Renal pelvis (tissue), 12 donors: Measurements from ENCODE around the gene SWSAP1. TPM values are rescaled to one million over a fixed set of nuclear protein-coding genes. Genes with fewer than 3 reads are reported as not detected.
"Not testable (repeated sequence)": the region's sequence is repeated elsewhere in the genome, so short reads cannot be mapped to it uniquely, and the experiment has no call there.

Experiments
- DNase-seq: peaks from one replicate; pipeline ENCODE4 v3.0.0-alpha.2; 2013
- long read RNA-seq, 16 experiments: transcript quantifications; one replicate each; lab custom pipeline, GENCODE V29; 2026
- polyA plus RNA-seq, 3 donors: library from polyadenylated mRNA; unstranded; fragments of 120-200 nt; gene quantifications; one replicate each; pipeline ENCODE4 v1.2.1, GENCODE V29; 2013; ENCODE audit not compliant: insufficient read length in 3 of 3

Gene SWSAP1, protein sequence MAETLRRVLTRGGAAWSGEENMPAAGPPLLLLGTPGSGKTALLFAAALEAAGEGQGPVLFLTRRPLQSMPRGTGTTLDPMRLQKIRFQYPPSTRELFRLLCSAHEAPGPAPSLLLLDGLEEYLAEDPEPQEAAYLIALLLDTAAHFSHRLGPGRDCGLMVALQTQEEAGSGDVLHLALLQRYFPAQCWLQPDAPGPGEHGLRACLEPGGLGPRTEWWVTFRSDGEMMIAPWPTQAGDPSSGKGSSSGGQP
- 1 to 10 TPM; 3.8 to 4.1 (median 3.8) TPM for polyA plus RNA-seq
- long read RNA-seq, donor 1, transcript SWSAP1-201 (2 exons, 1,684 nt), result major isoform, 5 of 14 reads
- long read RNA-seq, donor 1, partial matches to known transcripts, result 0 of 14 reads
- long read RNA-seq, donor 1, other reads (novel, unspliced or antisense), result 9 of 14 reads
- long read RNA-seq, donor 2, partial matches to known transcripts, result 0 of 1 reads
- long read RNA-seq, donor 2, other reads (novel, unspliced or antisense), result 0 of 1 reads
- long read RNA-seq, donor 3, partial matches to known transcripts, result 0 of 2 reads
- long read RNA-seq, donor 3, other reads (novel, unspliced or antisense), result 0 of 2 reads
- long read RNA-seq, donor 4, transcript SWSAP1-201 (2 exons, 1,684 nt), result major isoform, 9 of 9 reads
- long read RNA-seq, donor 4, partial matches to known transcripts, result 0 of 9 reads
- long read RNA-seq, donor 4, other reads (novel, unspliced or antisense), result 0 of 9 reads
- long read RNA-seq, donor 5, partial matches to known transcripts, result 0 of 3 reads
- long read RNA-seq, donor 5, other reads (novel, unspliced or antisense), result 0 of 3 reads
- long read RNA-seq, donor 6, partial matches to known transcripts, result 0 of 2 reads
- long read RNA-seq, donor 6, other reads (novel, unspliced or antisense), result 0 of 2 reads
- long read RNA-seq, donor 7, transcript SWSAP1-201 (2 exons, 1,684 nt), result major isoform, 5 of 5 reads
- long read RNA-seq, donor 7, partial matches to known transcripts, result 0 of 5 reads
- long read RNA-seq, donor 7, other reads (novel, unspliced or antisense), result 0 of 5 reads
- long read RNA-seq, donor 8, result 0 reads
- long read RNA-seq, donor 9, transcript SWSAP1-201 (2 exons, 1,684 nt), result major isoform, 13 of 13 reads
- long read RNA-seq, donor 9, partial matches to known transcripts, result 0 of 13 reads
- long read RNA-seq, donor 9, other reads (novel, unspliced or antisense), result 0 of 13 reads
- long read RNA-seq, donor 10, transcript SWSAP1-201 (2 exons, 1,684 nt), result major isoform, 5 of 30 reads
- long read RNA-seq, donor 10, partial matches to known transcripts, result 25 of 30 reads
- long read RNA-seq, donor 10, other reads (novel, unspliced or antisense), result 0 of 30 reads
- long read RNA-seq, donor 11, transcript SWSAP1-201 (2 exons, 1,684 nt), result major isoform, 5 of 5 reads
- long read RNA-seq, donor 11, partial matches to known transcripts, result 0 of 5 reads
- long read RNA-seq, donor 11, other reads (novel, unspliced or antisense), result 0 of 5 reads
- long read RNA-seq, donor 12, transcript SWSAP1-201 (2 exons, 1,684 nt), result major isoform, 8 of 8 reads
- long read RNA-seq, donor 12, partial matches to known transcripts, result 0 of 8 reads
- long read RNA-seq, donor 12, other reads (novel, unspliced or antisense), result 0 of 8 reads
- long read RNA-seq, donor 13, partial matches to known transcripts, result 0 of 3 reads
- long read RNA-seq, donor 13, other reads (novel, unspliced or antisense), result 0 of 3 reads
- long read RNA-seq, donor 14, result 0 reads
- long read RNA-seq, donor 15, result 0 reads
- long read RNA-seq, donor 16, transcript SWSAP1-201 (2 exons, 1,684 nt), result major isoform, 7 of 17 reads
- long read RNA-seq, donor 16, partial matches to known transcripts, result 10 of 17 reads
- long read RNA-seq, donor 16, other reads (novel, unspliced or antisense), result 0 of 17 reads

DNA sequence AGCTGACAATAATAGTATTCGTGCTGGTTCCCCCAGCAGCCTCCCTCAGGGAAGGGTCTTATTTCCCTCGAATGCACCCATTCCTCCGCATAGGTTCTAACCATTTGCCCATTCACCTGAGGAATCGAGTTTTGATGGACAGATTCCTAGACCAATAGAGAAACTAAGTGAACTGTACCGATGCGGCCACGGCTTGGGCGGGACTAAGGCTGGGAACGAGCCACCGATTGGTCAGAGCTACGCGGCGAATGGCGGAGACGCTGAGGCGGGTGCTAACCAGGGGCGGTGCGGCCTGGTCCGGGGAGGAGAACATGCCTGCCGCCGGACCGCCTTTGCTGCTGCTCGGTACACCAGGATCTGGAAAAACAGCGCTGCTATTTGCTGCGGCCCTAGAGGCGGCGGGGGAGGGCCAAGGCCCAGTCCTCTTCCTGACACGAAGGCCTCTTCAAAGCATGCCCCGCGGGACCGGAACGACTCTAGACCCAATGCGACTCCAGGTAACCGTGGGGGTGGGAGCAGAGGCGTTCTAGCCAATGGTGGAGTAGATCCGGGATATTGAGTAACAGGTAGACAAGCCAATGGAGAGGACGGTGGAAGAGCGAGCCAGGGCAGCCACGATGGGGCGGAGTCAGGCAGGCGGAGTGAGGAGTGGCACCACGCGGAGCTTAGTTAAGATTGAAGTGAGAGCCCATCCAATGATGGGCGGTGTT is at the start of gene SWSAP1:
Gene SWSAP1, plus strand, starts transcription at position 234 of the 710 bp plus-strand sequence. Its CDS starts 15 bp downstream, at position 249.
- DNase-seq, result peak; percentile 100

DNA sequence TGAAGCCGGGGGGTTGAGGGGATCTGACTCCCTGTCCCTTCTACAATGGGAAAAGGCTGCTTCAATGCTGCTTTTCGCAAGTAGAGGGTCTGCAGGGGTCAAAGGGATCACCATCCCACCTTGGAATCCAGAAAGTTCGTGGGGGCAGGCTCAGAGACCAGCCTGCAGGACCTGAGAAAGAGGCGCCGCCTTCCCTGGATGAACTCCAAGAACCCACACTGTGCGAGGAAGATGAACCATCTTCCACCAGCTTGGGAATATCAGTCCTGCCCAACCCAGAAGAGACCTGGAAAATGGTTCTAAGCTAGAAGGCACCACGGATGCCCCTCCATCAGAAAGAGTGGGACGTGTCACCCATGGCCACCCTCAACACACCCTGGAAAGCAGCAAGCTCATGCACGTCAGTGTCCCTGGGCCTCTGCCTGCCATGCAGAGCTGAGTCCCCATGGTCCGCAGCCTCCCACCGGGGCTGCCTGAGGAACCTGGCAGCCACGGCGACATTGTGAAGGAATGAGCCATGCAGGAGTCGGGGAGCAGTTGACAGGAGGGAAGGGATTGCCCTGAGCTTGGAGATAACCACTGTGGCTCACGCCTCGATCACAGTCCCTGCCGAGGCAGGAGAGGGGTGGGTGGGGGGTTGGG is 49.6 kb upstream of the SWSAP1 start:
- no peak for DNase-seq

DNA sequence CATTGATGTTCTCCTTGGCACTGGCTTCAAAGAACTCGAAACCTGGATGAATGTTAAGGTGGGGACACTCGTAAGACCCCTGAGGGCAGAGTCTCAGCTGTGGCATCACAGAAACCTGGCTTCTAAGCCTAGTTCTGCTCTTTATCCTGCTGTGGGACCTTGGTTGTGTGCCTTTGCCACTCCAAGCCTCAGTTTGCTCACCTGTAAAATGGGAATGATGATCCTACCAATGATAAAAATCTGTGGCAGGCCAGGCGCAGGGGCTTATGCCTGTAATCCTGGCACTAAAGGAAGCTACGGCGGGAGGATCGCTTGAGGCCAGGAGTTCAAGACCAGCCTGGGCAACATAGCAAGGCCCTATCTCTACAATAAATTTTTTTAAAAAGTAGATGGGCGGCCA is 48.9 kb upstream of the SWSAP1 start:
- DNase-seq, result no peak

DNA sequence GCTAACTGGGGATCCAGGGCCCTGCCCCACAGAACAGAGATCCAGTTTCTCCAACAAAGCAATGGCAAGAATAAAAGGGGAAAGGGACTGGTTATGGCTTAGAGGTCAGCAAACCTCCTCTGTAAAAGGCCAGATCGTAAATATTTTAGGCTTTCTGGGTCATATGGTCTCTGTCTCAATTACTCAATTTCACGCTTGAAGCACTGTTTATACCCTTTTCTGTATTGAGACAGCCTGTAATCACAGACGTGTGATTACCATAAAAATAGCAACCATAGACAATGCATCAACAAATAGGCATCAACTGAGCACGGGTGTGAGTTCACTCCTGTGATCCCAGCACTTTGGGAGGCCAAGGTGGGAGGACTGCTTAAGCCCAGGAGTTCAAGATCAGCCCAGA is 44.3 kb upstream of the SWSAP1 start:
- no peak for DNase-seq

DNA sequence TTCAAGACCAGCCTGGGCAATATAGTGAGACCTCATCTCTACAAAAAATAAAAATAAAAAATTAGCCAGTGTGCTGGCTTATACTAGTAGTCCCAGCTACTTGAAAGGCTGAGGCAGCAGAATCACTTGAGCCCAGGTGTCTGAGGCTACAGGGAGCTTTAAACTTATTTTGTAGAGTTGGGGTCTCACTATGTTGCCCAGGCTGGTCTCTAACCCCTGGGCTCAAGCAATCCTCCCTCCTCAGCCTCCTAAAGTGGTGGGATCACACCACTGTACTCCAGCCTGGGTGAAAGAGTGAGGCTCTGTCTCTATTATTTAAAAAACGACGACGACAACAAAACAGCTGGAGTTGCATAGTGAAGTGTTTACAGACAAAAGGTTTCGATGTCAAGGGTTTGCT is 43.0 kb upstream of the SWSAP1 start:
- DNase-seq, result no peak

DNA sequence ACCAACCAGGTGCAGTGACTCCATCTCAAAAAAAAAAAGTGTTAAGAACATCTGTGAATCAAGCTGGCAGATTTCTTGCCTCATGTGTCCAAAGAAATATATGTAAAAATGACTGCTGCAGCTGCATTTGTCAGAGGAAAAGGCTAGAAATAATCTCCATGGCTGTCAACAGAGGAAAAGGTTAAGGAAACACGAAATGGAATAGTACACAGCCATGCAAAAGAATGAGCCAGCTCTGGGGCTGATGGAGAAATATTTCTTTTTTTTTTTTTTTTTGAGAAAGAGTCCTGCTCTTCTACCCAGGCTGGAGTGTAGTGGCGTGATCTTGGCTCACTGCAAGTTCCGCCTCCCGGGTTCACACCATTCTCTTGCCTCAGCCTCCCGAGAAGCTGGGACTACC is 41.6 kb upstream of the SWSAP1 start:
- DNase-seq, result no peak

DNA sequence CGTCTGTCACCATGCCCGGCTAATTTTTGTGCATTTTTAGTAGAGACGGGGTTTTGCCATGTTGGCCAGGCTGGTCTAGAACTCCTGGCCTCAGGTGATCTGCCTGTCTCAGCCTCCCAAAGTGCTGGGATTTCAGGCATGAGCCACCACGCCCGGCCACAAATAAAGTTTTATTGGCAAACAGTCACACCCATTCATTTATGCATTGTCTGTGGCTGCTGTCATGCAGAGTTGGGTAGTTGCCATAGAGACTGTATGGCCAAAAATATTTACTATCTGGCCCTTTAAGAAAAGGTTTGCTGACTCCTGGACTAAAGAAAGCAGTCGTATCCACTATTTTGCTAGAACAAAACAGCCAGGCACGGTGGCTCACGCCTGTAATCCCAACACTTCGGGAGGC is 40.6 kb upstream of the SWSAP1 start:
- not testable (repeated sequence) for DNase-seq

DNA sequence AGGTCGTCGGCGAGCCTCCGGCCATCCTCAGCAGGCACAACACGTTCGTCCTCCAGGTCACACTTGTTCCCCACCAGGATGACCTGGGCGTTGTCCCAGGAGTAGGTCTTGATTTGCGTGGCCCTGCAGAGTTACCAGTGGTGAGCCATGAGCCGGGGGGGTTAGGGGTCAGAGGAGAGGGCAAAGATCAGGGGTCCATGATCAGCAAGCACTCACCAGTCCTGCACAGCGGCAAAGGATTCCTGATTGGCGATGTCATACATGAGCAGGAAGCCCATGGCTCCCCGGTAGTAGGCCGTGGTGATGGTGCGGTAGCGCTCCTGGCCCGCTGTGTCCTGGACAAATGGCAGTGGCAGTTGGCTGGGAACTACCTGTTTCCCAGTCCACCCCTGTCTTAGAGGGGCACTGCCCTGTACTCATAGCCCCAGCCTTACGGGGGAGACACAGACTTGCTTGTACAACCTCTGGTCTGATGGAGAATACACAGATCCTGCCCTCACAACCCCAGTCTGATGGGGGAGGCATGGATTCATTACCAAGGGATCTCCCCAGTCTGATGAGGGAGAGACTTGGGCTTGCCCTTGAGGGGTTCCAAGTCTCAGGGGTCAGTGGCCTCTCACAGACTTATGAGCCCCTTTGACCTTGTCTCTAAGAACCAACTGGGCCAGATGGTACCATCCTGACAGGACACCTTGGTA is 38.9 kb upstream of the SWSAP1 start:
- DNase-seq, result no peak

DNA sequence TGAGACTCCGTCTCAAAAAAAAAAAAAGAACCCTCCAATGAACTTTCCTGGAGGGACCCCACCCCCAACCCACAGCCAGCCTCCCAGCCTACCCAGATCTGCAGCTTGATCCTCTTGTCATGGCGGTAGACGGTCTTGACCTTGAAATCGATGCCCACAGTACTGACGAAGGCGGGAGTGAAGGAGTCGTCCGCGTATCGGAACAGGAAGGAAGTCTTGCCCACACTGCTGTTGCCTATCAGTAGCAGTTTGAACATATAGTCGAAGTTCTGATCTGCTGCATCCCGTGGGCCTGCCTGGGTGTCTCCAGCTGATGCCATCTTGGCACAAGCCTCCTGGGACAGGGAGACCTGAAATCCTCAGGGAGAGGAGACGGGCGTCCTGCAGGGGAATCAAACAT is 37.4 kb upstream of the SWSAP1 start:
- no peak for DNase-seq

DNA sequence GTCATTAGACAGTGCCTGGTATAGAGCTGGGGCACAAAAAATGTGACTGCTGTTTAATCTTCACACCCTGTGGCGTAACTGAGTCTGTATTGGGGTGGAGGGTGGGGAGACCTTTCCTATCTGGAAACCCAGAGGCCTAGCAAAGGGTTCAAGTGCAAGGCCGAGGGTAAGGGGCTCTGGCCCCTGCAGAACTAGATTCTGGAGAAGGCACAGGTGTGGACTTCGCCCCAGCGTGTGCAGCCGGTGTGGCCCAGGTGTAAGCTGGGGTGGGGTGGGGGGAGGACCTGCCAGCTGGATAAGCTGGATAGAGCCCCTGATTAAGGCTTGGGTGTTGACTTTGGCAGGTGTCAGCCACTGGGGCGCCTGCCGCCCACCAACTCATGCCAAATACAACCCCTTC is 36.3 kb upstream of the SWSAP1 start:
- no peak for DNase-seq

DNA sequence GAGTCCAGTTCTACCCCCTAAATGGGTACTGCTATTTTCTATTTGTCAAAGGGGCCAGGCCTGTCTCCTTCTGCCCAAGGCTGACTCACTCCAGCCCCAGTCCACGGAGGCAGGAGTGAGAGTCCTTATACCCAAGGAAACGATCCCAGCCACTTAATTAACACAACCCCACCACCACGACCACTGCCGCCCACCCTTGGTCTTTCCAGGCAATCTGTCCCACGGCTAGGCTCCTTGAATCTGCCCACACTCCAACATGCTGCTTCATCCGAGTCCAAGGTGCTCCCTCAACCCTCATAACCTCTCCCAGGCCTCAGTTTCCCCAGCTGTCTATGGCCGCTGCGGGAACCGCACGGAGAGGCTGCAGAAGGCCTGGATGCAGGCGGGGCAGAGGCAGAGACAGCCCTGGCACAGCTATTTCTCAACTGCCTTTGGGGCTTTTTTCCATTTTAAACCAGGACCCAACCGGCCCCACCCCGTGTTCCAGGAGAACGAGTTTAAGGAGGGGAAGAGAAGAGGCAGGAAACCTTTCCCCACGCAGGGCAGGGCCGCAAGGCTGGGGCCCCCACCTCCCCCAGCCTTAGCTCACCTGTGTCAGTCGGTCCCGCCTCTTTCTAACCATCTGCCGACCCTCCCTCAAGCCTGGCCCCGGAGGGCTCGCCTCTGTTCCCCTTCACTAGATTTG is 35.8 kb upstream of the SWSAP1 start:
- no peak for DNase-seq

DNA sequence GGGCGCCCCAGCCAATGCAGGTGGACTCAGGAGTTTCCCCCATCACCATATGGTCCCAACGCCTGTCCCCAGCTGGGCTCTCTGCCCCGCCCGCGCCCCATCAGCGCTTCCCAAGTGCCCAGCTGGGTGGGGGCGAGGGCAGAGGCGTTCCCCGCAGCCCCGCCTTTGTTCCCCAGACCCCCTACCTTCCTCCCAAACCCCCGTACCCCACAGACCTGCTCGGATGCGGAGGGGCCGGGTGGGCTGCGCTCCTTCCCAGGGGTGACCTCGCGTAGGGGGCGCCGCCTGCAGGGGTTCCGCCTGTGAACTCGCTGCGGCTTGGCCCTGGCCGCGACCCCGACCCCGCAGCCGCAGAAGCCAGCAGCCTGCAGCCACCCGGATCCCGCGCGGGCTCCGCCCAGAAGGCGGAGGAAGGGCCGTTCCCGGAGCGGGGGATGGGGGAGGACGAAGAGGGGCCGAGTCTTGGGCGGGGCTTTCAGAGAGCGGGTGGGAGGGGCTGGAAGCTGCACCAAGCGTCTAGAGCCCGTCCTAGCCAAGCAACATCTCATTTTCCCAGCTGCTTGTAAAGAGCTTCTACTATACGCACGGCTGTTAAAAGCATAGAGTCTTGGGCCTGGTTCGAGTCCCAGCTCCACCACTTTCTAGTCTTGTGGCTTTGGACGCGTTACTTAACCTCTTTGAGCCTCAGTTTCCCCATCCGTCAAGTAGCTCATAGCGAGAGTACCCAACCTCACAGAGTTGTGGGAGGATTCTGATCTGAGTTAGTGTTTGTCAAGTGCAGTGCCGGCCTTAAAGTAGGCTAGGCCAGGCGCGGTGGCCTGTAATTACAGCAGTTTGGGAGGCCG is 35.0 kb upstream of the SWSAP1 start, which contains the start of gene RAB3D:
Gene RAB3D, minus strand, starts transcription at position 404 of the 845 bp plus-strand sequence. CDS start 2,258 bp downstream, outside the sequence.
- peak; percentile 93 for DNase-seq

DNA sequence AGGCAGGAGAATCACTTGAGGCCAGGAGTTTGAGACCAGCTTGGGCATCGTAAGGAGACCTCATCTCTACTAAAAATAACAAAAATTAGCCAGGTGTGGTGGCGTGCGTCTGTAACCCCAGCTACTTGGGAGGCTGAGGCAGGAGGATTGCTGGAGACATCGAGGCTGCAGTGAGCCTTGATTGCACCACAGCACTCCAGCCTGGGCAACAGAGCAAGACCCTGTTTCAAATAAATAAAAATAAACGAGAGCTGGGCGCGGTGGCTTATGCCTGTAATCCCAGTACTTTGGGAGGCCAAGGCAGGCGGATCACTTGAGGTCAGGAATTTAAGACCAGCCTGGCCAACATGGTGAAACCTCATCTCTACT is 34.4 kb upstream of the SWSAP1 start:
- not testable (repeated sequence) for DNase-seq

DNA sequence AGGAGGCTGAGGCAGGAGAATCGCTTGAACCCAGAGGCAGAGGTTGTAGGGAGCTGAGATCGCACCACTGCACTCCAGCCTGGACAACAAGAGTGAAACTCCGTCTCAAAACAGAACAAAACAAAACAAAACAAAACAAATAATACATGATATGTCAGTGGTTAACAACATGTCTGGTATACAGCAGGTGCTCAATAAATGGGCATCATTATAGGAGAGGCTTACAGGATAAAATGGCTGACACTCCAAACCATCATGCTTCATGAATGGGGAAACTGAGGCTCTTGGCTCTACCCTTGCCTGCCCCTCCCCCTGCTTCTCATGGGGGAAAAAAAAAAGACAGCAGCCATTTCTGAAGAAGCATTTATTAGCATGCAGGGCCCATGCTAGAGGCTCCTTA is 32.0 kb upstream of the SWSAP1 start:
- DNase-seq, result no peak

DNA sequence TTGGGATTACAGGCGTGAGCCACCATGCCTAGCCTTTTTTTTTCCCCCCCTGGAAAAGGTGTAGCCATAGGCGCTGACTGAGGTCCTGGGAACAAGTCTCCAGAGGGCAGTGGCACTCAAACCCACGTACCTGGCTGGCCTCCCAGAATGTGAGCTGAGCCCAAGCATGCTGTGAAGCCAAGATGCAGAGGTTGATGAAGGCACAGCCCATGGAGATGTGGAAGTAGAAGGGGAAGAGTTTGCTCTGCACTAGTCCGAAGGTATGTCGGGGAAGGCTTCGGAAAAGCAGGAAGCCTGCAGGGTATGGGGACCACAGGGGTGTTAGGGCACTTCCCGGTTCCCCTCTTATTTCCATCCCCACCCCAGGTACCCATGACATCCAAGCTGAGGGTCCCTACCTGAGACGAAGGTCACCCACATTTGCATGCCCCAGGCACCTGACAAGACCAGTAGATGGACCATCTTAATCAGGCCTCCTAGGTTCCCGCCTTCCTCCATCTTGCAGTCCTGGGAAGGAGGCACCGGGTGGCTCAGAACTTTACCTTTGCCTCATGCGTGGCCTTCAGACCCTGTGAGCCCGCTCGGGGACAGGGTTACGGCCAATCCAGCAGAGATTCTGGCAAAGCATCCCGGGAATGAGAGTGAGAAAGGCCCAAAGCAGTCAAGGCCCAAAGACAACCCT is 29.2 kb upstream of the SWSAP1 start:
- DNase-seq, result no peak

DNA sequence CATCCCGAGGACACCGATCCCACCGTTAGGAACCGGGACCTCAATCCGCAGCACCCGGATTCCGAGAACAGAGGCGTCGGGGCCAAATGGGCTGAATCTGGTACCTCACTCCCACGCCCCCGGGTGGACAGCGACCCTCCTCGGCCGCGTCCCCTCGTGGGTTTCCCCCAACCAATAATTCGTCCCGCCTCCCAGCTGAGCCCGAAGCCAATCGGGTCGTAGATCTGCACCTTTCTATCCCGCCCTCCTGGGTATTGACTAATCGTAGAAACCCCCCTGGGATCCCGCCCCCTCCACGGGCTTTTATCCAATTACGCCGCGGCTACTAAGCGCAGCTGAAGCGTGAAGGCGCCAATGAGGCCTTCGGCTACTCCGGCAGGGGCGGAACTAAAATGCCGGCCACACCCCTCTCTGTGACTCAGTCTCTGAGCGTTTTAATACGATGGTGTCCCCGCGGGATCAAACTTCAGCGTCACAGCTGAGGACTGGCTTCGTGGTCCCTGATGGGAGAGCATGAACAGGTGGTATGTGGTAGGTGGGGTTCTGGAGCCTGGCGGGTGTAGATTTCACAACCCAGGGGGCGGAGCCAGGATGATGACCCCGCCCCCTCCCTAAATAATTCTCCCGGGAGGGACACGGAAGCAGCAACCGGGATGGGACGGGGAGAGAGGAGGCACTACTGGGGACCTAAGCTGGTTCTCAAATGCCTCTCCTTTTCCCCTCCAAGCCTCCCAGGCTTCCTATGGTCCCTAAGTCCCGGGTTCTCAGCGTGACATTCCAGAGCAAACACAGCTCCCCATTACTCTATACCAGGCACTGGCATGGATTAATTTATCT is 28.1 kb upstream of the SWSAP1 start, which contains the start of the genes CCDC159 and TMEM205:
Gene CCDC159, plus strand, starts transcription at position 416 of the 837 bp plus-strand sequence. Its CDS starts 88 bp downstream, at position 504.
Gene TMEM205, minus strand, starts transcription at position 165 of the 837 bp plus-strand sequence. CDS start 649 bp downstream, outside the sequence.
- peak; percentile 99 for DNase-seq
